HCT116 (cell line): ENCODE measurements around the gene MAP7. TPM values are rescaled to one million over a fixed set of nuclear protein-coding genes. Genes with fewer than 3 reads are reported as not detected.

Experiments used
- ATAC-seq: fragments of 200-7000 bp; cut with Tn5 transposase; 2 replicates; pipeline ENCODE4 v1.9.1; 2020; ENCODE audit warnings: mild to moderate bottlenecking, moderate library complexity
- BruUV-seq: library from RNA; stranded (reverse); fragments of 400-500 nt; replicated peaks from 2 replicates; lab custom pipeline; 2021; lab: Mats Ljungman, UMichigan
- CTCF ChIA-PET: fragments of 300-600 bp; sonication (Branson Sonifier 250); formaldehyde crosslinking; loops from one replicate; lab custom pipeline; 2021; ENCODE audit warnings: antibody characterized with exemption; lab: Charles Lee
- POLR2A ChIA-PET: fragments of 300-600, 350-600 bp; sonication (Branson Sonifier 250); formaldehyde crosslinking; loops from one replicate; lab custom pipeline; 2021; ENCODE audit warnings: antibody characterized with exemption; lab: Charles Lee
- RAD21 ChIA-PET, 2 experiments: fragments of 300-600 bp; sonication (Branson Sonifier 250); formaldehyde crosslinking; loops; one replicate each; lab custom pipeline; 2023; ENCODE audit warnings: low total read pairs in 2 of 2; ENCODE audit not compliant: uncharacterized antibody in 2 of 2, unreplicated experiment in 2 of 2, low non-redundant PET in 1 of 2; lab: Charles Lee
- DNase-seq: peaks from one replicate; pipeline ENCODE4 v3.0.0-alpha.2; 2010; ENCODE audit warnings: low read depth, low spot score
- H2AFZ ChIP-seq: fragments of 200-600 bp; shearing (Covaris generic), sonication (generic); 2 replicates; pipeline ENCODE4 v1.6.1; 2017; ENCODE audit warnings: low read depth, mixed run types, mixed read lengths, antibody characterized with exemption, low read length; ENCODE audit not compliant: poor library complexity, severe bottlenecking
- H3K27ac ChIP-seq: 2 replicates; pipeline ENCODE4 v1.5.1; 2012; ENCODE audit warnings: low read depth, low read length
- H3K27me3 ChIP-seq: fragments of 200-600 bp; sonication (generic); 2 replicates; pipeline ENCODE4 v1.6.1; 2016; ENCODE audit warnings: mixed run types, low read length, mixed read lengths; ENCODE audit not compliant: insufficient read depth
- H3K36me3 ChIP-seq, 2 experiments: fragments of 200-500 bp in 1 of 2; fragments of 200-600 bp in 1 of 2; sonication (Bioruptor generic) in 1 of 2; sonication (generic) in 1 of 2; 2 replicates each; pipeline versions ENCODE4 v1.5.1 to v1.6.1; 2014 to 2016; ENCODE audit warnings: low read length in 2 of 2, inconsistent platforms in 1 of 2, mixed read lengths in 1 of 2, mixed run types in 1 of 2; ENCODE audit not compliant: insufficient read depth in 2 of 2, control insufficient read depth in 1 of 2
- H3K4me1 ChIP-seq, 2 experiments: fragments of 200-600 bp in 1 of 2; sonication (generic) in 1 of 2; 2 replicates each; pipeline versions ENCODE4 v1.5.1 to v1.6.1; 2012 to 2017; ENCODE audit warnings: low read length in 2 of 2, inconsistent platforms in 1 of 2, mild to moderate bottlenecking in 1 of 2, mixed read lengths in 1 of 2, mixed run types in 1 of 2, moderate library complexity in 1 of 2; ENCODE audit not compliant: insufficient read depth in 2 of 2, control insufficient read depth in 1 of 2
- H3K4me2 ChIP-seq: fragments of 200-600 bp; sonication (generic); 2 replicates; pipeline ENCODE4 v1.6.1; 2017; ENCODE audit warnings: mixed run types, low read length, mixed read lengths
- H3K4me3 ChIP-seq, 2 experiments: fragments of 200-600 bp in 1 of 2; sonication (generic) in 1 of 2; replicated peaks in 1 of 2; 2 replicates each; pipeline ENCODE4 v1.5.1; 2011 to 2016; ENCODE audit warnings: low read length in 2 of 2, control low read depth in 1 of 2, low read depth in 1 of 2, mild to moderate bottlenecking in 1 of 2, mixed read lengths in 1 of 2, mixed run types in 1 of 2
- H3K79me2 ChIP-seq: fragments of 200-600 bp; sonication (generic); 2 replicates; pipeline ENCODE4 v1.6.1; 2017; ENCODE audit warnings: mild to moderate bottlenecking, mixed run types, low read length, moderate library complexity, mixed read lengths; ENCODE audit not compliant: insufficient read depth
- H3K9ac ChIP-seq: fragments of 200-600 bp; sonication (generic); 2 replicates; pipeline ENCODE4 v1.6.1; 2016; ENCODE audit warnings: low read length, mixed read lengths
- H3K9me2 ChIP-seq: fragments of 200-600 bp; sonication (generic), shearing (Covaris generic); 2 replicates; pipeline ENCODE4 v1.6.1; 2017; ENCODE audit warnings: mixed run types, mild to moderate bottlenecking, moderate library complexity; ENCODE audit not compliant: insufficient read depth
- H3K9me3 ChIP-seq, 2 experiments: fragments of 200-500 bp in 1 of 2; fragments of 200-600 bp in 1 of 2; sonication (Bioruptor generic) in 1 of 2; sonication (generic) in 1 of 2; 2 replicates each; pipeline ENCODE4 v1.6.1; 2014 to 2017; ENCODE audit warnings: low read length in 2 of 2, mixed read lengths in 2 of 2, inconsistent platforms in 1 of 2, low read depth in 1 of 2, mild to moderate bottlenecking in 1 of 2, mixed run types in 1 of 2, moderate library complexity in 1 of 2; ENCODE audit not compliant: control insufficient read depth in 1 of 2, insufficient read depth in 1 of 2
- H4K20me1 ChIP-seq: fragments of 200-600 bp; sonication (generic), shearing (Covaris generic); 2 replicates; pipeline ENCODE4 v1.6.1; 2017; ENCODE audit warnings: mixed run types, mild to moderate bottlenecking, moderate library complexity; ENCODE audit not compliant: insufficient read depth
- CBX3 ChIP-seq: IDR thresholded peaks from 2 replicates; pipeline ENCODE4 v1.6.1; 2012; ENCODE audit warnings: low read depth
- CEBPB ChIP-seq: IDR thresholded peaks from 2 replicates; pipeline ENCODE4 v1.6.1; 2012; ENCODE audit warnings: low read depth
- CTCF ChIP-seq, 3 experiments: fragments of 200-600 bp in 1 of 3; sonication (generic) in 1 of 3; IDR thresholded peaks in 2 of 3; conservative IDR thresholded peaks in 1 of 3; 2 replicates each; pipeline ENCODE4 v1.5.1; 2012 to 2017; ENCODE audit warnings: low read depth in 2 of 3, low read length in 2 of 3, antibody characterized with exemption in 1 of 3, borderline replicate concordance in 1 of 3, control low read depth in 1 of 3, mild to moderate bottlenecking in 1 of 3, mixed read lengths in 1 of 3, mixed run types in 1 of 3, moderate library complexity in 1 of 3; ENCODE audit not compliant: insufficient read depth in 1 of 3
- EGR1 ChIP-seq: IDR thresholded peaks from 2 replicates; pipeline ENCODE4 v1.6.1; 2012; ENCODE audit warnings: low read depth
- EZH2 ChIP-seq: fragments of 200-600 bp; sonication (generic); IDR thresholded peaks from 2 replicates; pipeline ENCODE4 v1.6.1; 2017; ENCODE audit warnings: antibody characterized with exemption, mixed run types
- EZH2phosphoT487 ChIP-seq: fragments of 200-600 bp; IDR thresholded peaks from 2 replicates; pipeline ENCODE4 v1.6.1; 2018; ENCODE audit warnings: antibody characterized with exemption, borderline replicate concordance
- FOSL1 ChIP-seq: IDR thresholded peaks from 2 replicates; pipeline ENCODE4 v1.6.1; 2012; ENCODE audit warnings: low read depth
- JUND ChIP-seq: IDR thresholded peaks from 2 replicates; pipeline ENCODE4 v1.6.1; 2012
- POLR2A ChIP-seq: IDR thresholded peaks from 2 replicates; pipeline ENCODE4 v1.7.0; 2011; ENCODE audit warnings: borderline replicate concordance; ENCODE audit not compliant: insufficient read depth, insufficient read length; ENCODE audit errors: extremely low read depth
- POLR2AphosphoS5 ChIP-seq: IDR thresholded peaks from 2 replicates; pipeline ENCODE4 v1.6.1; 2011; ENCODE audit warnings: mild to moderate bottlenecking, low read depth, low read length, moderate library complexity
- RAD21 ChIP-seq: IDR thresholded peaks from 2 replicates; pipeline ENCODE4 v1.6.1; 2012; ENCODE audit warnings: low read depth, mild to moderate bottlenecking
- REST ChIP-seq: IDR thresholded peaks from 2 replicates; pipeline ENCODE4 v1.6.1; 2012; ENCODE audit warnings: low read depth
- SIN3A ChIP-seq: IDR thresholded peaks from 2 replicates; pipeline ENCODE4 v1.6.1; 2012; ENCODE audit warnings: low read depth
- SP1 ChIP-seq: IDR thresholded peaks from 2 replicates; pipeline ENCODE4 v1.6.1; 2012; ENCODE audit warnings: low read depth
- SRF ChIP-seq: IDR thresholded peaks from 2 replicates; pipeline ENCODE4 v1.6.1; 2012; ENCODE audit warnings: low read depth
- TCF7L2 ChIP-seq: IDR thresholded peaks from 2 replicates; pipeline ENCODE4 v1.7.0; 2011; ENCODE audit warnings: borderline replicate concordance, inconsistent platforms; ENCODE audit not compliant: insufficient read depth, insufficient read length; ENCODE audit errors: extremely low read depth
- YY1 ChIP-seq: IDR thresholded peaks from 2 replicates; pipeline ENCODE4 v1.6.1; 2011; ENCODE audit warnings: low read length, low read depth, moderate library complexity, mild to moderate bottlenecking; ENCODE audit not compliant: insufficient replicate concordance; ENCODE audit errors: extremely low read depth
- ZBTB33 ChIP-seq: IDR thresholded peaks from 2 replicates; pipeline ENCODE4 v1.6.1; 2011; ENCODE audit warnings: mild to moderate bottlenecking, low read length, moderate library complexity; ENCODE audit not compliant: insufficient replicate concordance; ENCODE audit errors: extremely low read depth
- ZFX ChIP-seq: fragments of 450-650 bp; IDR thresholded peaks from 2 replicates; pipeline ENCODE4 v1.6.1; 2017
- ZNF274 ChIP-seq: fragments of 200-500 bp; sonication (Bioruptor generic); IDR thresholded peaks from 2 replicates; pipeline ENCODE4 v1.6.1; 2014; ENCODE audit warnings: mild to moderate bottlenecking, low read depth, low read length, inconsistent platforms
- intact Hi-C: fragments of 100-400 bp; cut with micrococcal nuclease; formaldehyde crosslinking; loops from 2 replicates; pipeline ENCODE4 v1.10.0; 2022
- total RNA-seq: library from RNA; stranded (reverse); gene quantifications from one replicate; pipeline ENCODE4 v1.2.1, GENCODE V29; 2021; ENCODE audit not compliant: unreplicated experiment

Gene MAP7
- total RNA-seq, 1 experiment from 2014 or later: 35.5 TPM

GRCh38 chr6:136524936-136525413 lies 25.2 kb downstream of the MAP7 start:
- Histone ChIP-seq H3K36me3 (no peaks in the 10 kb centered on the region), H3K9me3 (no peaks in the 10 kb centered on the region), H3K9ac (no peak overlapping the region), H3K4me3 (no peak overlapping the region), H2AFZ (no peak overlapping the region), H3K27me3 (no peaks in the 10 kb centered on the region), H3K4me2 (no peak overlapping the region), H3K79me2 (peaks cover 41% of the 10 kb centered on the region), H4K20me1 (no peaks in the 10 kb centered on the region)
- CTCF ChIA-PET: no interaction called here
- ATAC-seq: no peak
- TF ChIP-seq FOSL1: no peak
- TF ChIP-seq POLR2AphosphoS5: no peak
- no peak for TF ChIP-seq EZH2
- TF ChIP-seq SP1: no peak
- no peak for TF ChIP-seq ZBTB33
- TF ChIP-seq EZH2phosphoT487: no peak
- TF ChIP-seq TCF7L2: no peak
- no peak for TF ChIP-seq YY1
- no peak for TF ChIP-seq CTCF (IDR thresholded peaks at IDR 0.05 in 2 of 3, conservative IDR thresholded peaks at IDR 0.05 in 1 of 3; ENCODE audit: borderline replicate concordance in 1 of 3, insufficient read depth in 1 of 3, low read depth in 2 of 3, low read length in 2 of 3)
- no peak for TF ChIP-seq RAD21
- TF ChIP-seq JUND: no peak
- TF ChIP-seq ZNF274: no peak
- no peak for TF ChIP-seq REST
- TF ChIP-seq EGR1: no peak
- no peak for TF ChIP-seq ZFX
- no peak for TF ChIP-seq CEBPB
- no peak for TF ChIP-seq POLR2A
- no peak for TF ChIP-seq SRF
- no peak for TF ChIP-seq CBX3
- TF ChIP-seq SIN3A: no peak
- TF ChIP-seq, all 23 proteins: peak for 0
- Histone ChIP-seq H3K27ac (no peak overlapping the region), H3K4me1 (no peaks in the 10 kb centered on the region), H3K9me2 (no peaks in the 10 kb centered on the region)
- RAD21 ChIA-PET: no interaction called here
- intact Hi-C loops: no loop called here
- BruUV-seq: no TSS peak
- POLR2A ChIA-PET: no interaction called here
- no peak for DNase-seq
